Stimulated activated memory B cell treated with anti-CD40 and anti-IgM and Interleukin-4, amounts not matched to agents 10 μg/mL and 1 μg/mL and 100 μg/mL, for 72 hours (primary cell): Measurements from ENCODE around the gene MAPRE2.
"Not testable (repeated sequence)": the region's sequence is repeated elsewhere in the genome, so short reads cannot be mapped to it uniquely, and the experiment has no call there.

ENCODE experiments used
- ATAC-seq: fragments of 150-1000 bp; cut with Tn5 transposase; 2 replicates; pipeline ENCODE4 v1.10.0; 2021
- H3K27ac Mint-ChIP-seq: one replicate; pipeline ENCODE4 v1.8.0; 2022; ENCODE audit warnings: mild to moderate bottlenecking, mixed read lengths
- H3K27me3 Mint-ChIP-seq: one replicate; pipeline ENCODE4 v1.8.0; 2022; ENCODE audit warnings: mixed read lengths
- H3K36me3 Mint-ChIP-seq: one replicate; pipeline ENCODE4 v1.8.0; 2022; ENCODE audit warnings: mixed read lengths
- H3K4me1 Mint-ChIP-seq: one replicate; pipeline ENCODE4 v1.8.0; 2022; ENCODE audit warnings: mixed read lengths
- H3K4me3 Mint-ChIP-seq: one replicate; pipeline ENCODE4 v1.8.0; 2022; ENCODE audit warnings: mild to moderate bottlenecking, moderate library complexity, mixed read lengths
- H3K9me3 Mint-ChIP-seq: one replicate; pipeline ENCODE4 v1.8.0; 2022; ENCODE audit warnings: mixed read lengths

The MAPRE2 gene

DNA sequence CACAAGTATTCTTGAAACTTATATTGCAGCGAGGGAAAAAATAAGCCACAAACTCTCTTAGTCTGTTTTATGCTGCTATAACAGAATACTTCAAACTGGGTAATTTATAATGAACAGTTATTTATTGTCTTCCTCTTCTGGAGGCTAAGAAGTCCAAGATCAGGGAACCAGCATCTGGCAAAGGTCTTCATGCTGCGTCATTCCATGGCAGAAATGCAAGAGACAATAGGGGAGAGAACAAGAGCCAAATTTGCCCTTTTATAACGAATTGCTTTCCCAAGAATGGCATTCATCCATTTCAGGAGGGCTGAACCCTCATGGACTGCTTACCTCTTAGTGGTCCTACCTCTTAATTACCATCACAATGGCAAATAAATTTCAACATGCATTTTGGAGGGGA lies 46.5 kb downstream of the MAPRE2 start:
- no peaks in the 10 kb centered on the region for H3K9me3 Mint-ChIP-seq
- no peak overlapping the region for H3K27ac Mint-ChIP-seq
- peaks cover 47% of the 10 kb centered on the region for H3K4me1 Mint-ChIP-seq
- no peak overlapping the region for H3K4me3 Mint-ChIP-seq
- no peaks in the 10 kb centered on the region for H3K27me3 Mint-ChIP-seq
- peaks cover 29% of the 10 kb centered on the region for H3K36me3 Mint-ChIP-seq
- no peak for ATAC-seq

- peaks cover 46% of the 10 kb centered on the region for H3K4me1 Mint-ChIP-seq
- H3K27ac Mint-ChIP-seq, result no peak overlapping the region
- no peak overlapping the region for H3K4me3 Mint-ChIP-seq
- H3K27me3 Mint-ChIP-seq, result no peaks in the 10 kb centered on the region
- H3K36me3 Mint-ChIP-seq, result peaks cover 29% of the 10 kb centered on the region
- H3K9me3 Mint-ChIP-seq, result no peaks in the 10 kb centered on the region
- no peak for ATAC-seq
Observed at GRCh38 chr18:35088921-35089320, 47.7 kb downstream of the MAPRE2 start.

GRCh38 chr18:35089382-35089781 lies 48.2 kb downstream of the MAPRE2 start:
- no peak for ATAC-seq
- H3K27me3 Mint-ChIP-seq, result no peaks in the 10 kb centered on the region
- peaks cover 29% of the 10 kb centered on the region for H3K36me3 Mint-ChIP-seq
- peaks cover 46% of the 10 kb centered on the region for H3K4me1 Mint-ChIP-seq
- no peak overlapping the region for H3K27ac Mint-ChIP-seq
- no peaks in the 10 kb centered on the region for H3K9me3 Mint-ChIP-seq
- no peak overlapping the region for H3K4me3 Mint-ChIP-seq

GRCh38 chr18:35089891-35090550 lies 48.8 kb downstream of the MAPRE2 start:
- H3K36me3 Mint-ChIP-seq, result peaks cover 25% of the 10 kb centered on the region

DNA sequence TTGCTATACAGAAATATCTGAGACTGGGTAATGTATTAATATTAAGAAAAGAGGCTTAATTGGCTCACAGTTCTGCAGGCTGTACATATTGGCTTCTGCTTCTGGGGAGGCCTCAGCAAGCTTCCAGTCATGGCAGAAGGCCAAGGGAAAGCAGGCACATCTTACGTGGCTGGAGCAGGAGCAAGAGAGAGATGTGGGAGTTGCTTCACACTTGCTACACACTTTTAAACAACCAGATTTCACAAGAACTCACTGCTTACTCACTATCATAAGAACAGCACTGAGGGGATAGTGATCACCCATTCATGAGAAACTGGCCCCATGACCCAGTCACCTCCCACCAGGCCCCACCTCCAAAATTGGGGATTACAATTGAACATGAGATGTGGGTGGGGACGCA lies 50.6 kb downstream of the MAPRE2 start:
- Mint-ChIP-seq H3K36me3 (peaks cover 25% of the 10 kb centered on the region), H3K27me3 (no peaks in the 10 kb centered on the region), H3K4me3 (no peak overlapping the region), H3K27ac (no peak overlapping the region), H3K9me3 (no peaks in the 10 kb centered on the region), H3K4me1 (peaks cover 55% of the 10 kb centered on the region)
- ATAC-seq, result no peak

More at GRCh38 chr18:35089891-35090550, 48.8 kb downstream of the MAPRE2 start:
- Mint-ChIP-seq H3K9me3 (no peaks in the 10 kb centered on the region), H3K27me3 (no peaks in the 10 kb centered on the region), H3K4me1 (peaks cover 41% of the 10 kb centered on the region), H3K4me3 (no peak overlapping the region), H3K27ac (no peak overlapping the region)
- no peak for ATAC-seq

DNA sequence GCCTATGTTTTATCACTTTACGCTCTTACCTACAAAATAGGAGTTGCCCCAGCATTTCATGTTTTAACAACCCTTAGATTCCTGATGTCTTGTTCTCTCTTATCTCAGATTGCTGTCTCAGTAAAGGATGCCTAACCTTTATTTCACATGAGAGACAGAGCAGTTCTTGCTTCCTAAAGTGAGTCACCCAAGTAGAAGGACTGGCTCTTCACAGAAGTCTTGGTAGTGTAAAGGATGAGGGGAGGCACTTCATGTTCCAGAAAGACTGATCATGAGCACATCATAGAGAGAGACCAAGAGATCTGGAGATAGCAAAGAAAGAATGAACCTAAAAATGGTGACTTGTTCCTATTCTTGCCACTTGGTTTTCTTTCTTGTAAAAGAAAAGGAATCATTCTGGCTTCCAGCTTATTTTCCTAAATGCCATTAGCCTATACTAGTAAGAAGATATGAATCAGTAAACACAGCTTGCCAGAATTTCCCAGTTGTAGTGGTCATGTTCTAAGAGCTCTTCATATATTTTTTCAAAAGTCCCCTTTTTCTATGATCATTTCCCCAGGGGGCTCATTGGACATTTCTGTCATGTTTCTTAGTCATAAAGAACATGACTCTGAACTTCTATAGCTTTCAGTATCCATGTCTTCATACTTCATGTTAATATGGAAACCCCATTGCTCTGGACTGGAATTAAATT lies 54.9 kb downstream of the MAPRE2 start:
- H3K36me3 Mint-ChIP-seq, result peaks cover 18% of the 10 kb centered on the region
- peaks cover 38% of the 10 kb centered on the region for H3K4me1 Mint-ChIP-seq
- H3K4me3 Mint-ChIP-seq, result no peak overlapping the region
- peak overlapping the region; percentile 82 for H3K27ac Mint-ChIP-seq
- no peaks in the 10 kb centered on the region for H3K9me3 Mint-ChIP-seq
- ATAC-seq, result peak; percentile 84
- no peaks in the 10 kb centered on the region for H3K27me3 Mint-ChIP-seq

- no peaks in the 10 kb centered on the region for H3K27me3 Mint-ChIP-seq
- peaks cover 22% of the 10 kb centered on the region for H3K36me3 Mint-ChIP-seq
- H3K4me3 Mint-ChIP-seq, result no peak overlapping the region
- no peak for ATAC-seq
- peaks cover 38% of the 10 kb centered on the region for H3K4me1 Mint-ChIP-seq
- peak overlapping the region; percentile 82 for H3K27ac Mint-ChIP-seq
- no peaks in the 10 kb centered on the region for H3K9me3 Mint-ChIP-seq
Observed at GRCh38 chr18:35096677-35097011, 55.4 kb downstream of the MAPRE2 start.

DNA sequence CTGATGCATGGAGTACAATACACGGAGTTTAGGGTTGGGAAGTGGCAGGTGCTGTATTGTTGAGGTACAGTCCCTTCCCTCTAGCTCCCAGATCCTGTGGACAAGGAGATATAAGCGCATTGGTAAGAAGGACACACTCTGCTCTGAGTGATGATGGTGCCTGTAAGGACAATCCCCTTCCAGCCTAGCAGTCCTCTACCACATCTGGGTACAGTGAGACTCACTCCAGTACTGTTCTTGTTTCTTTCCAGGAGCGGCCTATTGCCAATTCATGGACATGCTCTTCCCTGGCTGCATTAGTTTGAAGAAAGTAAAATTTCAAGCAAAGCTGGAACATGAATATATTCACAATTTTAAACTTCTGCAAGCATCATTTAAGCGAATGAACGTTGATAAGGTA lies 56.0 kb downstream of the MAPRE2 start:
- H3K27ac Mint-ChIP-seq, result peak overlapping the region; percentile 82
- peaks cover 26% of the 10 kb centered on the region for H3K36me3 Mint-ChIP-seq
- H3K4me3 Mint-ChIP-seq, result no peak overlapping the region
- no peaks in the 10 kb centered on the region for H3K27me3 Mint-ChIP-seq
- H3K9me3 Mint-ChIP-seq, result no peaks in the 10 kb centered on the region
- H3K4me1 Mint-ChIP-seq, result peaks cover 33% of the 10 kb centered on the region
- no peak for ATAC-seq

DNA sequence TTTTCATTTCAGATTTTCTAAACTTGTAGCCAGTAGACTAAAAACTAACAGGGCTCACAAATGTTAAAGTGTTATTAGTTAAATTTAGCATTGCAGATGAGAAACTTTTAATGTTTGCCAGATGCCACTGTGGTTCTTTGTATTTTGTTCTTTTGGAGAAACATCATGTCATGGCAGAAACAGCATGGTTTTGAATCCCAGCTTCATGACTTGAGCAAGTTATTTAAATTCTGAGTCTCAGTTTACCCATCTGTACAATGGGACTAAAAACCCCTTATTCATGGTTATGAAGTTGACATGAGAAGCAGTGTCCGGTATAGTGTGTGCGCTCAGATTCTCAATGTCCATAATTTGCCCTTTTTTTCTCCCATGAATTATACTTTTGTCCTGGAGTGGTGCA lies 56.5 kb downstream of the MAPRE2 start:
- ATAC-seq, result no peak
- no peaks in the 10 kb centered on the region for H3K9me3 Mint-ChIP-seq
- peaks cover 28% of the 10 kb centered on the region for H3K4me1 Mint-ChIP-seq
- no peak overlapping the region for H3K27ac Mint-ChIP-seq
- no peaks in the 10 kb centered on the region for H3K27me3 Mint-ChIP-seq
- H3K4me3 Mint-ChIP-seq, result no peak overlapping the region
- peaks cover 25% of the 10 kb centered on the region for H3K36me3 Mint-ChIP-seq

DNA sequence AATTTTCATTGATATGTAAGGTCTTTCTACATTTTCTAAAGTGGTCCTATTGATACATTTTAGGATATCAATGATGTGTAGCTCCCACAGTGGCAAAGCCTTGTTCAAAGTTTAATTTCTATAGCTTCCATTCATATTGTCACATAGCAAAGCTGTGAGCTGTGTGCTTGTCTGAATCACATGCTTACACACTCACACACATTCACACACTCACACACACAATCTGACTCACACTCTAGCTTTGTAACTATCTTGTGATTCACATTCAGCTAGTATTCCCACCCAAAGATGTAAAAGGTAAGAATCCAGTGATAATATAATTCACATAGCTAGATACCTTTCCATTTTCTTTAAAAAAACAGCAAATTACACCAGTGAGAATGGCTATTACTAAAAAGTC lies 58.7 kb downstream of the MAPRE2 start:
- Mint-ChIP-seq H3K27me3 (no peaks in the 10 kb centered on the region), H3K4me1 (peaks cover 23% of the 10 kb centered on the region), H3K9me3 (no peaks in the 10 kb centered on the region), H3K4me3 (no peak overlapping the region), H3K36me3 (peaks cover 25% of the 10 kb centered on the region), H3K27ac (no peak overlapping the region)
- ATAC-seq, result no peak

DNA sequence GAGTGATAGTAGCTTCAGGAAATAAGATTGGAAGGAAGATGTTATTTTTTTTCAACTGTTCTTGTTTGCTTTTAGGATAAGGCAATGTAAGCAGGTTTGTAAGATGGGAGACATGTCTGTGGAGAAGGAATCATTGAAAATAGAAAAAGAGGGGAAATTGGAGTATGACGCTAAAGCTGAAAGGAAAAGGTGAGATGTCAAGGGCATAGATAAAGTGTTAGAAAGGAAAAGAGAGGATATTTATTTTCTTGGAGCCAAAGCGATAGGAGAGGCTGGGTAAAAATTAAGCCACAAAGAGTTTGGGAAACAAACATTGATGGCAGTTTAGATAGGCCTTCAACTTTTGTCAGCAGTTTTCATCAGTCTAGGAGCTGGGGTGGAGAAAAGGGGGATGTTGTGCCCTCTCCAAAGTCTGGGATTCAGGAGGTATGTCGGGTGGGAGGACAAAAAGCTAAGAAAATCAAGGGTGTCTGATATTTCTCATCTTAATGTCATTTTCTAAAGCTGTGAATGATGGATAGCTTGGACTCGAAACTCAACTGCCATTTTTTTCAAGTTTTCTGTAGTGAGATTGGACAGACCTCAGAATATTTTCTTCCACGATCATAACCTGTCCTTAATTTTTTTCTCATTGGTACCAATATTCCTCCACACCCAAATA lies 63.3 kb downstream of the MAPRE2 start:
- peaks cover 33% of the 10 kb centered on the region for H3K36me3 Mint-ChIP-seq
- H3K27me3 Mint-ChIP-seq, result no peaks in the 10 kb centered on the region
- no peaks in the 10 kb centered on the region for H3K9me3 Mint-ChIP-seq
- ATAC-seq, result no peak
- H3K27ac Mint-ChIP-seq, result no peak overlapping the region
- H3K4me3 Mint-ChIP-seq, result no peak overlapping the region
- H3K4me1 Mint-ChIP-seq, result peaks cover 24% of the 10 kb centered on the region

- ATAC-seq, result no peak
- Mint-ChIP-seq H3K27me3 (no peaks in the 10 kb centered on the region), H3K9me3 (peaks cover 3% of the 10 kb centered on the region), H3K4me1 (peaks cover 31% of the 10 kb centered on the region), H3K27ac (no peak overlapping the region), H3K36me3 (peaks cover 40% of the 10 kb centered on the region), H3K4me3 (no peak overlapping the region)
Observed at GRCh38 chr18:35106013-35106844, 65.0 kb downstream of the MAPRE2 start.

DNA sequence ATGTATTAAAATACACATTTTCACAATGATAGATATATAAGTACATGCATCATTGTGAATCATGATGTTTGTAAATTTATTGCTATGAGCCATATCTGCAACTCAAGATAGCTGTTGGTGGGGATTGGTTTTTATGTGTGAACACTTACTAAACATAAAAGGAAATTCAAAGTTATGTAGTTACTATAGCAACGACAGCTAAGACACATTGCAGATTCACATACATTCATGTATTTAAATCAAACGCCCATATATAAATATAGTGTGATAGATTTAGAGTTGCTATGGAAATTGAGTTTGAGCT lies 65.6 kb downstream of the MAPRE2 start:
- H3K4me3 Mint-ChIP-seq, result no peak overlapping the region
- peaks cover 40% of the 10 kb centered on the region for H3K36me3 Mint-ChIP-seq
- H3K27me3 Mint-ChIP-seq, result no peaks in the 10 kb centered on the region
- H3K27ac Mint-ChIP-seq, result no peak overlapping the region
- ATAC-seq, result no peak
- peaks cover 33% of the 10 kb centered on the region for H3K4me1 Mint-ChIP-seq
- peaks cover 4% of the 10 kb centered on the region for H3K9me3 Mint-ChIP-seq

DNA sequence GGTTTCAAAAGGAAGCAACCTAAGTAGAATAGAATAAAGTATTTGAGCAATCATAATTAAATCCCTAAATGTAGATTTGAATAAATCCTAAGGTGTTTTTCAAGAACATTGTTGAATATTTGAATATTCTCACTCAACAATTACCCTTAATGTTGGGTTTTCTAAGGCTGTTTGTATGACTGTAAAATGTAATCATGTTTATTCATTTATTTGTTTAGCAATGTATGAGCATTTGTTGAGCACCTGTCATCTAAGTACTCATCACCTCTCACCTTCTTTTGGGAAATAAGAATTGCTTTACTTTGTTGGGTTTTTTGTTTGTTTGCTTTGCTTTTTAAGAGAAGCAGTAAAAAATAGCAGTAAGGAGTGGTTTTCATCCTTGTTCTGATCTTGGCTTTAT lies 66.0 kb downstream of the MAPRE2 start:
- Mint-ChIP-seq H3K27ac (no peak overlapping the region), H3K27me3 (no peaks in the 10 kb centered on the region), H3K4me3 (no peak overlapping the region), H3K36me3 (peaks cover 40% of the 10 kb centered on the region), H3K9me3 (peaks cover 4% of the 10 kb centered on the region), H3K4me1 (peaks cover 37% of the 10 kb centered on the region)
- no peak for ATAC-seq

DNA sequence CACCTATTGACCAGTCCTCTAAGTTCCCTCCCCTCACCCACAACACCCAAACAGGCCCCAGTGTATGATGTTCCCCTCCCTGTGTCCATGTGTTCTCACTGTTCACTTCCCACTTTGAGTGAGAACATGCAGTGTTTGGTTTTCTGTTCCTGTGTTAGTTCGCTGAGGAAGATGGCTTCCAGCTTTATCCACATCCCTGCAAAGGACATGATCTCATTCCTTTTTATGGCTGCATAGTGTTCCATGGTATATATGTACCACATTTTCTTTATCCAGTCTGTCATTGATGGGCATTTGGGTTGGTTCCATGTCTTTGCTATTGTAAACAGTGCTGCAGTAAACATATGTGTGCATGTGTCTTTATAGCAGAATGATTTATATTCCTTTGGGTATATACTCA lies 66.9 kb downstream of the MAPRE2 start:
- H3K27ac Mint-ChIP-seq, H3K4me3 Mint-ChIP-seq, ATAC-seq, H3K27me3 Mint-ChIP-seq, H3K9me3 Mint-ChIP-seq: not testable (repeated sequence)
- peaks cover 41% of the 10 kb centered on the region for H3K36me3 Mint-ChIP-seq
- peaks cover 43% of the 10 kb centered on the region for H3K4me1 Mint-ChIP-seq
